Measurements from ENCODE around the gene TYRP1.

DNA sequence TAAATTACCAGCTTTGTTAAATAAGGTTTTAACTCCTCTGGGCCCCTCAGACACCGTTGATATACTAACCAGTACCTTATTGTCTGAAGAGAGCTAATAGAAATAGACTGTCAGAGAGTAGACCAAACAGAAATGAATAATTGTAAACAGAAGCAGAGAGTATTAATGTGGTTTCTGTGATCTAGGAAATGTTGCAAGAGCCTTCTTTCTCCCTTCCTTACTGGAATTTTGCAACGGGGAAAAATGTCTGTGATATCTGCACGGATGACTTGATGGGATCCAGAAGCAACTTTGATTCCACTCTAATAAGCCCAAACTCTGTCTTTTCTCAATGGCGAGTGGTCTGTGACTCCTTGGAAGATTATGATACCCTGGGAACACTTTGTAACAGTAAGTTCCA, 5.1 kb downstream of the TYRP1 start:
- no peak for TF ChIP-seq CTCF (IDR thresholded peaks at IDR 0.05)
- TF ChIP-seq POLR2A (IDR thresholded peaks at IDR 0.05) = no peak
